Muscle of arm (tissue), 14 donors: ENCODE data around the gene ZCCHC3. TPM values are rescaled to one million over a fixed set of nuclear protein-coding genes. Genes with fewer than 3 reads are reported as not detected.
"Not testable (repeated sequence)": the region's sequence is repeated elsewhere in the genome, so short reads cannot be mapped to it uniquely, and the experiment has no call there.

ENCODE experiments used
- DNase-seq: peaks from one replicate; pipeline ENCODE4 v3.0.0-alpha.2; 2013
- long read RNA-seq, 11 donors: transcript quantifications; one replicate each; lab custom pipeline, GENCODE V29; 2026
- polyA plus RNA-seq, 12 donors: library from polyadenylated mRNA; unstranded; fragments of 120-200 nt; gene quantifications; one replicate each; pipeline ENCODE4 v1.2.1, GENCODE V29; 2013; ENCODE audit not compliant: insufficient read length in 12 of 12

The ZCCHC3 gene, protein sequence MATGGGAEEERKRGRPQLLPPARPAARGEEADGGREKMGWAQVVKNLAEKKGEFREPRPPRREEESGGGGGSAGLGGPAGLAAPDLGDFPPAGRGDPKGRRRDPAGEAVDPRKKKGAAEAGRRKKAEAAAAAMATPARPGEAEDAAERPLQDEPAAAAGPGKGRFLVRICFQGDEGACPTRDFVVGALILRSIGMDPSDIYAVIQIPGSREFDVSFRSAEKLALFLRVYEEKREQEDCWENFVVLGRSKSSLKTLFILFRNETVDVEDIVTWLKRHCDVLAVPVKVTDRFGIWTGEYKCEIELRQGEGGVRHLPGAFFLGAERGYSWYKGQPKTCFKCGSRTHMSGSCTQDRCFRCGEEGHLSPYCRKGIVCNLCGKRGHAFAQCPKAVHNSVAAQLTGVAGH
- 10 to 100 TPM in 11 of 12 donors, not detected in 1; 24.3 to 37.8 (median 28.0) TPM for polyA plus RNA-seq
- long read RNA-seq, donor 1, transcript ZCCHC3-201 (1 exons, 3,354 nt) = major isoform, 33 of 33 reads
- long read RNA-seq, donor 1, partial matches to known transcripts = 0 of 33 reads
- long read RNA-seq, donor 1, other reads (novel, unspliced or antisense) = 0 of 33 reads
- long read RNA-seq, donor 2, transcript ZCCHC3-201 (1 exons, 3,354 nt) = major isoform, 31 of 31 reads
- long read RNA-seq, donor 2, partial matches to known transcripts = 0 of 31 reads
- long read RNA-seq, donor 2, other reads (novel, unspliced or antisense) = 0 of 31 reads
- long read RNA-seq, donor 3, transcript ZCCHC3-201 (1 exons, 3,354 nt) = major isoform, 20 of 20 reads
- long read RNA-seq, donor 3, partial matches to known transcripts = 0 of 20 reads
- long read RNA-seq, donor 3, other reads (novel, unspliced or antisense) = 0 of 20 reads
- long read RNA-seq, donor 4, transcript ZCCHC3-201 (1 exons, 3,354 nt) = major isoform, 14 of 14 reads
- long read RNA-seq, donor 4, partial matches to known transcripts = 0 of 14 reads
- long read RNA-seq, donor 4, other reads (novel, unspliced or antisense) = 0 of 14 reads
- long read RNA-seq, donor 5, transcript ZCCHC3-201 (1 exons, 3,354 nt) = major isoform, 38 of 38 reads
- long read RNA-seq, donor 5, partial matches to known transcripts = 0 of 38 reads
- long read RNA-seq, donor 5, other reads (novel, unspliced or antisense) = 0 of 38 reads
- long read RNA-seq, donor 6, transcript ZCCHC3-201 (1 exons, 3,354 nt) = major isoform, 21 of 21 reads
- long read RNA-seq, donor 6, partial matches to known transcripts = 0 of 21 reads
- long read RNA-seq, donor 6, other reads (novel, unspliced or antisense) = 0 of 21 reads
- long read RNA-seq, donor 7, transcript ZCCHC3-201 (1 exons, 3,354 nt) = major isoform, 15 of 15 reads
- long read RNA-seq, donor 7, partial matches to known transcripts = 0 of 15 reads
- long read RNA-seq, donor 7, other reads (novel, unspliced or antisense) = 0 of 15 reads
- long read RNA-seq, donor 8, transcript ZCCHC3-201 (1 exons, 3,354 nt) = major isoform, 40 of 40 reads
- long read RNA-seq, donor 8, partial matches to known transcripts = 0 of 40 reads
- long read RNA-seq, donor 8, other reads (novel, unspliced or antisense) = 0 of 40 reads
- long read RNA-seq, donor 9, transcript ZCCHC3-201 (1 exons, 3,354 nt) = major isoform, 35 of 35 reads
- long read RNA-seq, donor 9, partial matches to known transcripts = 0 of 35 reads
- long read RNA-seq, donor 9, other reads (novel, unspliced or antisense) = 0 of 35 reads
- long read RNA-seq, donor 10, transcript ZCCHC3-201 (1 exons, 3,354 nt) = major isoform, 15 of 15 reads
- long read RNA-seq, donor 10, partial matches to known transcripts = 0 of 15 reads
- long read RNA-seq, donor 10, other reads (novel, unspliced or antisense) = 0 of 15 reads
- long read RNA-seq, donor 11, transcript ZCCHC3-201 (1 exons, 3,354 nt) = major isoform, 36 of 36 reads
- long read RNA-seq, donor 11, partial matches to known transcripts = 0 of 36 reads
- long read RNA-seq, donor 11, other reads (novel, unspliced or antisense) = 0 of 36 reads

DNA sequence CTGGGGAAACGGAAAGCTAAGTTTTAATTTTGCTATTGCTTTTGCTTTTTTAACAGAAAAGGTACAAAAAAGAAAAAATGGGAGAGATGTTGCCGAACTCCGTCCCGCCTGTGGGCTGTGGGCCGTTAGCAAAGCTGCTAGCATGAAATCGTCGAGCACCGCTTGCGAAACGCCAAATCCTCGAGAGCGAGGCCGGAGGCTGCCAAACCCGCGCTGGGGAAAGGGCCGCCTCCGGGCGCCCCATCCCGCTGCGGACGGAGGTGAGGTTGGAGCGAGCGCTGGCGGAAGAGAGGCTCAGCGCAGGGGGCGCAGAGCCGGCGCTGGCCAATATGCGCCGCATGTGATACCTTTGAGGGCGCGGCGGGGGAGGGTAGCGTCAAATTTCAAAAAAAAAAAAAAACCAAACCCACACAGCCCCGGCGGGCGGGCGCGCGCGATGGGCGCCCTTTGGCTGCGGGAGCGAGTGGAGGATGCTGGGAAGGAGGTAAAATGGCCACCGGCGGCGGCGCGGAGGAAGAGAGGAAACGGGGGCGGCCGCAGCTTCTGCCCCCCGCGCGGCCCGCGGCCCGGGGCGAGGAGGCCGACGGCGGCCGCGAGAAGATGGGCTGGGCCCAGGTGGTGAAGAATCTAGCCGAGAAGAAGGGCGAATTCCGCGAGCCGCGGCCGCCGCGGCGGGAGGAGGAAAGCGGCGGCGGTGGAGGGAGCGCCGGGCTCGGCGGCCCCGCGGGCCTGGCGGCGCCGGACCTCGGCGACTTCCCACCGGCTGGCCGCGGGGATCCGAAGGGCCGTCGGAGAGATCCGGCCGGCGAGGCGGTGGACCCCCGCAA lies at the start of gene ZCCHC3:
TSS of gene ZCCHC3 (plus strand) at position 473 of the 827 bp plus-strand sequence. CDS start at position 490, 17 bp downstream.
- peak; percentile 90 for DNase-seq

DNA sequence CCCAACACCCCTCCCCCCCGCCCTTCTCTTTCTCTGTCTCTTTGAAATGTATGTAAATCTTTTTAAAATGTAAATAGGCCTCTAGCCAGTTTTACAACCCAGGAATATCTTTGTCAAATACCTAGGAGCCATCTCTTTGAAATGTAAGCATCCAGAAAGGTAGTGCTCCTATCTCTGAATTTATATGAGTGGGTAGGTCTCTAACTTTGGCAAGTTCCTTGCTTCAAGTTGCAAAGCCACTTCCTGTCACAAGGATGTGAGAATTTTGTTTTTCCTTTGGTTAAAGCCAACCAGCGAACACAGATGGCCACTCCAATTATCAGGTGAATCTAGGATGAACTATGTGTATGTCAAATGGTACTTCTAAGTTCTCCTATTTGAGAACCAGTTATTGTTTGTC lies 46.0 kb upstream of the ZCCHC3 start:
- no peak for DNase-seq

DNA sequence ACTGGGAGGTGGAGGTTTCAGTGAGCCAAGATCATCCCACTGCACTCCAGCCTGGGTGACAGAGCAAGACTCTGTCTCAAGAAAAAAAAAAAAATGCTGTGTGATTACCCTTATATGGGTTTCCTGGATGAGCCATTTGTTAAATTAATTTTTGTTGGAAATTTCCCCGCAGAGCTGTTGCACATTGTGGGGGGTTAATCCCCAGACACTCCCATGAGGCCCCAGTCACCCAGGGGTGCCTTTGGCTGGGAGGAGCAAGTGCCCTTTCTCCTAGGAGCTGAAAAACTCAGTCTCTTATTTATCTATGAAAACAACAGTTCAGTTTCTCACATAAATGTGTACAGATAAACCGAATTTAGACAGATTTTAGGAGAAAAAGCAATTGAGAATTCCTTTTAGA lies 44.6 kb upstream of the ZCCHC3 start:
- DNase-seq = no peak

DNA sequence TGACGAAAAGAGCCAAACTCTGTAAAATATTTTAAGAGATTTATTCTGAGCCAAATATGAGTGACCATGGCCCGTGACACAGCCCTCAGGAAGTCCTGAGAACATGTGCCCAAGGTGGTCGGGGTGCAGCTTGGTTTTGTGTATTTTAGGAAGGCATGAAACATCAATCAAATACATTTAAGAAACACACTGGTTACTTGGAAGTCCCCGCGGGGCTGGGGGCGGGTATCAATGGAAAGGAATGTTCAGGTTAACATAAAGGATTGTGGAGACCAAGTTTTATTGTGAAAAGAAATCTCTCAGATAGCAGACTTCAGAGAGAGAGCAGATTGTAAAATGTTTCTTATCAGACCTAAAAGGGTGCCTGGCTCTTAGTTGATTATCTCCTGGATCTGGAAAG lies 43.9 kb upstream of the ZCCHC3 start:
- not testable (repeated sequence) for DNase-seq

DNA sequence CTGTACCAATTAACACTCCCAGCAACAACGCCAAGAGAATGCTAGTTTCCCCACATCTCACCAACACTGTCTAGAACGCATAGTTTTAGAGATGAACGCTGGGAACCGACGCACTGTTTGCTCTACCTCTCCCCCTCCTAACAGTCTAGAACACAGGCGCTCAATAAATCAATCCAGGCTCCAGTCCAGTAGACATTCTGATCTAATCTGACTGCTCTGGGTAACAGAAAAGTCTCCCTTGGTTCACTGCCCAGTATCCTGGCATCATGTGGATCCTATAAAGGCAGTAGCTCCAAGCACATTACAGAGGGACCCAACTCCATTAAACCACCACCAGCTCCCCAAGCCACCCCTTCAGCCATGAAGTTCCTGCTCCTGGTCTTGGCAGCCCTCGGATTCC lies 40.0 kb upstream of the ZCCHC3 start, which contains the start of gene DEFB132:
TSS of gene DEFB132 (plus strand) at position 306 of the 400 bp plus-strand sequence. CDS start at position 361, 55 bp downstream.
- no peak for DNase-seq

DNA sequence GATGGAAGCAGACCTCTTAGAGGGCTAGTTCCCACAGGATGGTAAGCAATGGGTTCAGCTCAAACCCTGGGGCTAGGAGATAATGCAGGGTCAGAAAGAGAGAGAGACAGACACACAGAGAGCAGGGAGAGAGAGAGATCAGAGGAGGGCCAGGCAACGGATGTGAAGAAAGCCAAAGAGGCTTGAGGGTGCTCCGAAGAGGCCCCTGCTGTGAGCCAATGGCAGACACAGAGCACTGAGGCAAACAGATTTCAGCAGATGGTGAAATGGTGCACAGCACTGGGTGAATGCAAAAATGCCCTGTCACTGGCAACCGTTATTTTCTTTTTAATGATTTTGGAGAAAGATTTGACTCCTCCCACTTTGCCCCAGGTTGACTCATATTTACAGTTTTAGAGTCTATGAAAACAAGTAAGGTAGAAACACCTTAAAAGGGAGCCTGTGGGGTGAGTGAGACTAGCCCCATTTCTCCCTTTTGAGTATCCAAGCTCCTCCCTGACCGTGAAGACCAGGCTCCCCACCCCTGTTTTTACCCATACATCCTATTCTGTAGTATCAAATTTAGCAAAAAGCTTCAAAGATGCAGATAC lies 39.0 kb upstream of the ZCCHC3 start:
- DNase-seq = no peak

DNA sequence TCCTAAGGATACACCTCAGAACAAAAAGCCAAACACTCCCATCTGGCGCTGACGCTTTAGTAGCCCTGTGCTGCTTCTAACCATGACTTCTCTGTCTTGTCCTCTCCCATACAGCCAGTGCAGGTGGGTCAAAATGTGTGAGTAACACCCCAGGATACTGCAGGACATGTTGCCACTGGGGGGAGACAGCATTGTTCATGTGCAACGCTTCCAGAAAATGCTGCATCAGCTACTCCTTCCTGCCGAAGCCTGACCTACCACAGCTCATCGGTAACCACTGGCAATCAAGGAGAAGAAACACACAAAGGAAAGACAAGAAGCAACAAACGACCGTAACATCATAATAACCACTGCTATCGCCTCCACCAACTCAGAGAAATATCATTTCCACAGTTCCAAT lies 38.4 kb upstream of the ZCCHC3 start:
- no peak for DNase-seq

DNA sequence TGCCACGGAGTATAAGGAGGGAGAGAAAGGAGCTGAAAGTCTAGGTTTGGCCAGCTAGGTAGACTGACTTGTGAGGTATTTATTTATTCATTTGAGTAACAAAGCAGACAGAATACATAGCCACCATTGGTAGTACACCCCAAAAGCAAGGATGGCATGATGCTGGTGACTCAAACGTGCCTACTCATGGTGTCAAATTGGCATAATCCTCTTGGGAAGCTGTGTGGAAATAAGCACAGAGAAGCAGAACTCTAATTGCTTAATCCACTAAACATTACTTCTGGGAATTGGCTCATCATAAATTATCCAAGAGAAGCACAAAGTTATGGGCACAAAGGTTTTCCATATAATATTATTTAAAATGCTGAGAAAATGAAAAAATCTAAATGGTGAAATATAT lies 37.4 kb upstream of the ZCCHC3 start:
- no peak for DNase-seq

DNA sequence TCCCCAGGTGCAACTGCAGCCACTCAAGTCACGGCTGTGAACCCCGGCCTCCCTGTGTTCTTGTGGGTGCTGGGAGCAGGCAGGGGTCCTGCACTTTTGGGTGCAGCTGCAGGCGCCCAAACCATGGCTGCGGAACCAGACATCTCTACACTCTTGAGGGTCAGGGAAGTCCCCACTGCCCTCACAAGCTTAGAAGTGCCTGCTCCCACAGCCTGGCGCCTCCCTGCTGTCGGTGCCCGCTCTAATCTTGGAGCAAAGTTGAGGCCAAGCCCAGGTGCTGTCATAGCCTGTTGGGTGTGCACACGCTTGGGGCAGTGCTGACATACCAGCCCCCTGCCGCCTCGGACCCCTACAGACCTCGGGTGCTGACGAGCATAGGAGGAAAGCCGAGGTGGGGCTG lies 33.7 kb upstream of the ZCCHC3 start:
- DNase-seq = no peak

DNA sequence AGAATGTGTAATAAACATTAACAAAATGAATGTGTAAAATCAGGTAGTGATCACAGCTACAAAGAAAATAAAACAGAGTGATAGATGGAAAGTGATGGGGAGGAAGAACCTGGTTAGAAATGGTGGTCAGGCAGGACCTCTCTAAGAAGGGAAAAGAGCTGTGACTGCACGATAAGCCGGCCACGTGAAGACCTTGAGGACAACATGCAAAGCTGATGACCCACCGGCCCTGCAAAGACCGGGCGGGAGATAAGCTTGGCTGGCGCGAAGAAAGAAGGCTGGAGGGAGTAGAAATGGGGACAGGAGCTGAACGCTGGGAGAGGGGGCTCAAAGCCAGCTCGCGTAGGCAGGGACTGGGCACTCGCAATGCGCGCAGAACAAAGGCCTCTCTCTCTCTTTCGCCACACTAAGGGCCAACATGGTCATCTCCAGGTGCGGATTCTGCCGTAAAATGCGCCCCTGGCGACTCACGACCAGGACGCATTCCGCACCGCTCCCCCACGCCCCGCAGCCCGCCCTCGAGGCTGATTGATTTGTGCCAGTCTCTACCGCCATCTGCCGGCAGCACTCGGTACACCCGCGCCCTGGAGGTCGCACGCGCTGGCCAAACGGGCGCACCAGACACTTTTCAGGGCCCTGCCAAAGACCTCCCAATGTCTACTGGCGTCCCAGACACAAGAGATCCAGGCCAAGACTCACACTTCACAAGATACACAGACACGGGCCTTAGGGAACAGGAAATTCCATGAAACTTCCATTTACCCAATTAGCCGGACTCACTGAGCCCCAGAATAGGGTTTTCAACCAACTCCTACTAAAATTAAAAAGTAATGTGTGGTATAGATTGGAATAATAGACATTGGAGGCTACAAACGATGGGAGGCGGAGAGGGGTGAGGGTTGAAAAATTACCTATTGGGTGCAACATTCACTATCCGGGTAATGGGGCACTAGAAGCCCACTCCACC lies 30.5 kb upstream of the ZCCHC3 start:
- DNase-seq = peak; percentile 86

DNA sequence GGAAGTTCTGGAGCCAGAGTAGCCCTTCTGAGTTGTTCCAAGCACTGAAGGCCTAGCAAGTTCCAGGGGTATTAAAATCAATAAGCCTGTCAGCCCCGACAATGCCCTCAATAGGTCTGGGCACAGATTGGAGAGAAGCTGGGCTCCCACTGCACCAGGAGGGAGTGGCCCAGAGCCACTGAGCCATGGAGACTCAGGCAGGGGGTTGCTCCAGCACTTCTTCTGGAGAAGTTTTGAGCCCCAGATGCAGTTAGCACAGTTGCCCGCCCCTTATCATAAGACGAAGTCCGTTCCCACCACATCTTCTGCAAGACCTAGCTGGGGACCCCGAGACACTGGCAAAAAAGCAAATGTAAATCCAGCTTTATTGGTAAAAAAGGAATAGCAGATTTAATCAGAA lies 26.9 kb upstream of the ZCCHC3 start:
- no peak for DNase-seq

DNA sequence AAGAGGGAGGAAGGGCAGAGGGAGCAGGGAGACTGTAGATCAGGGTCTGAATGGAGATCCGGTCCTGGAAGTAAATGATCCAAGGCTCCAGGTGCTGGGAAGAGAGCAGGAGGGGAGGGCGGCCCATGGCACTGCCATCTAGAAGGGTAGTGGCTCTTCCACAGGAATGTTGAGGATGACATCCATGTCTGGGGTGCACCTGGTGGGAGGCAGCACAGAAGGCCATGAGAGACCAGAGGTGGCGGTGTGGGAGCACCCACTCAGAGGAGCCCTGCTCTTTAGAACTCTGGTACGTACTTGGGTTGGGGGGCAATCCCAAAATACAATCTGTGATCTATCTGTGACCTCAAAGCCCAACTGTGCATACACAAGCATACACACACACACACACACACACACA lies 26.3 kb upstream of the ZCCHC3 start:
- no peak for DNase-seq

DNA sequence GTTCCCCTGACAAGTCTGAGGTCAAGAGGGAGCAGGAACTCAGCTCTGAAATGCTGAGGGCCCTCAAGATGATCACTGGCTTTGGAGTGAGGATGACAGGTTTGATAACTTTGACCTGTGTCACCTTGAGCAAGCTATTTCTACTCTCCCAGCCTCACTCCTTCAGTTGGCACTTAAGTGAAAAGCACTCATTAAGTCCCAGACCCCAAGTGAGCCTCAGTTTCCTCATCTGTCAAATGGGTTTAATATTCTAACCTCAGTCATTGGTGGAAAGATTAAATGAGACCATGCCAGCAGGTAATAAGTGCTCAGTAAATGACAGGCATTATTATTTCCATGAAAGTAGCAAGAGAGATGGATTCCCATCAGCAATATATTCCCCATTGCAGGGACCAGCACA lies 25.8 kb upstream of the ZCCHC3 start:
- no peak for DNase-seq

DNA sequence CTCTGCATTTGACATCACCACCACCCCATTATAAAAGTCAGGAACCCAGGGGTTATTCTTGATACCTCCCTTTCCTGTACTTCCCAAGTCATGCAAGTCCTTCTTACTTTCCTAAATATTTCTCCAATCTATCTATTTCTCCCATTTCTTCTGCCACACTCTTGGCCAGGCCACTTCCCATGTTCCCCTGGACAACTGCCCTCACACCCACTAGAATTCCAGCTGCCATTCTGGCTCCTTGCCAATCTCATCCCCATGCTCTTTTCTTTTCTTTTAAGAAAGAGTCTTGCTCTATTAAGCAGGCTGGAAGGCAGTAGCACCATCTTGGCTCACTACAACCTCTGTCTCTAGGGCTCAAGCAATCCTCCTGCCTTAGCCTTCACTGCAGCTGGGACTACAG lies 24.7 kb upstream of the ZCCHC3 start:
- no peak for DNase-seq

DNA sequence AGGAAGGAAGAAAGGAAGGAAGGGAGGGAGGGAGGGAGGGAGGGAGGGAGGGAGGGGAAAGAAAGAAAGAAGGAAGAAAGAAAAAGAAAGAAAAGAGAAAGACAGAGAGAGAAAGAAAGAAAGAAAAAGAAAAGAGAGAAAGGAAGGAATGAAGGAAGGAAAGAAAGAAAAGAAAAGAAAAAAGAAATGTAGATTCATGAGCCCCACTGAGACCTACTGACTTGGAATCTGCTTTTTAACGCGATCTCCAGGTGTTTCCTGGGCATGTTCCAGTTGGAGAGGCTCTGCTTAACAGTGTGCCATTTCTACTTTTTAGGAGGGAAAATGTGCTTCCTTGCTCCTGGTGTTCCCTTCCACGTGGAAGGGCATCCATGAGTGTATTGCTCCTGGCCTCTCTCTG lies 23.5 kb upstream of the ZCCHC3 start:
- no peak for DNase-seq

DNA sequence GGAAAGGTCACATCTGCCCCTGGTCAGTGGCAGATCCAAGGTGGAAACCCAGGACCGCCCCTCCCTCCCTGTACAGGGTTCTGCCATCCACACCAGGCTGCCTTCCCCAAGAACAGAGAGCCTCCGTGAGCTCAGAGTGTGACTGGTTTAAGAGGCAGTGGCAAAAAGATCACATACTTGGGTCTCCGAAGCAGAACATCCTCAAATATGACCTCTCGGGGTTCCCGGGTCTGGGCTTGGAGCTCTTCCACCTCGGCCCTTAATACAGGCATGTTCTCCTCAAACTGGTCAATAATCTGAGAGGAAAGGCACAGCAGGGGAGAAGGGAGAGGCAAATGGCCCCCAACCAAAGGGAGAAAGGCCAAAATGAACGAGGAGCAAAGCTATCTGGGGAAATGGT lies 21.6 kb upstream of the ZCCHC3 start:
- no peak for DNase-seq

DNA sequence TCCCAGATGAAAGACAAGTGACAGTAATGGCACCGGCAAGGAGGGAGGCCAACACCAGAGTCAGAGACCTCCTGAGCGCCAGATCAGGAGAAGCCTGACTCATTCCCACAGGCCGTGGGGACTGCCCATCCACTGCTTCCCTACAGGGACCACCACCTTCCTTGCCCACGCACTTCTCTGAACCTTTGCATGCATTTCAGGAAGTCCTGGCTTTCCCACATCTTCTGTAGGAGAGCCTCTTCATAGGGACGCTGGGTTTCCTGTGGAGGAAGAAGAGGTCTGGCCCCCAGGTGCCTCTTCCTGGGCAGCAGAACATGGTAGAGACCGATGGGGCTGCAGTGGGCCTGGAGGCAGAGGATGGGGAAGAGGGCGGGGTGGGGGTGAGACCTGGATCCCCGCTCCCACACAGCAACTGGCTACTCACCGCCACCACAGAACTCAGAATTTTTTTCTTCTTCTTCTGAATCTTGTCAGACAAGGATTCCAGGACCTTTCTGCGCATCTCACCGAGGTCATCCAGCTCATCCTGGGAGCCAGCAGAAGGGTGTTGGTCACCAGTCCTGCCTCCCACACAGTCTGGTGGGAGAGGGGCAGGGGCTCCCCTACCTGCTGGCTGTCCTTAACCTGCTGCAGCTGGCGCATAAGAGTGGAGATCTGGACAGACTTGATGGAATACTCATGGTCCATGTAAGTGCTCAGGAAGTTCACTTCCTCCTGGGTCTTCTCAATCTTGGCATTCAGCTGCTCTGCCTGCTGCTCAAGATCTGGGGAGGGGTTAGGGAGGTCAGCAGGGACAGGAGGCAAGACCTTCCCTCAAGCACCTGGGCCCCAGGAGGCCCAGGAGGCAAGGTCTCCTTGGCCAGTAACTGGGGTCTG lies 20.5 kb upstream of the ZCCHC3 start:
- DNase-seq = no peak
